Activated naive CD8-positive, alpha-beta T cell treated with anti-CD3 and anti-CD28 coated beads, Interleukin-2, amount 50 U/mL, for 16 hours (primary cell): ENCODE results near the gene ZFYVE26.
"Not testable (repeated sequence)": the region's sequence is repeated elsewhere in the genome, so short reads cannot be mapped to it uniquely, and the experiment has no call there.

Experiments
- DNase-seq: peaks from one replicate; pipeline ENCODE4 v3.0.0-alpha.2; 2020; ENCODE audit warnings: low read depth, low spot score

Gene ZFYVE26

GRCh38 chr14:67757175-67757574, 59.2 kb downstream of the ZFYVE26 start:
- no peak for DNase-seq

GRCh38 chr14:67756496-67756895, 59.9 kb downstream of the ZFYVE26 start:
- DNase-seq: no peak

DNA sequence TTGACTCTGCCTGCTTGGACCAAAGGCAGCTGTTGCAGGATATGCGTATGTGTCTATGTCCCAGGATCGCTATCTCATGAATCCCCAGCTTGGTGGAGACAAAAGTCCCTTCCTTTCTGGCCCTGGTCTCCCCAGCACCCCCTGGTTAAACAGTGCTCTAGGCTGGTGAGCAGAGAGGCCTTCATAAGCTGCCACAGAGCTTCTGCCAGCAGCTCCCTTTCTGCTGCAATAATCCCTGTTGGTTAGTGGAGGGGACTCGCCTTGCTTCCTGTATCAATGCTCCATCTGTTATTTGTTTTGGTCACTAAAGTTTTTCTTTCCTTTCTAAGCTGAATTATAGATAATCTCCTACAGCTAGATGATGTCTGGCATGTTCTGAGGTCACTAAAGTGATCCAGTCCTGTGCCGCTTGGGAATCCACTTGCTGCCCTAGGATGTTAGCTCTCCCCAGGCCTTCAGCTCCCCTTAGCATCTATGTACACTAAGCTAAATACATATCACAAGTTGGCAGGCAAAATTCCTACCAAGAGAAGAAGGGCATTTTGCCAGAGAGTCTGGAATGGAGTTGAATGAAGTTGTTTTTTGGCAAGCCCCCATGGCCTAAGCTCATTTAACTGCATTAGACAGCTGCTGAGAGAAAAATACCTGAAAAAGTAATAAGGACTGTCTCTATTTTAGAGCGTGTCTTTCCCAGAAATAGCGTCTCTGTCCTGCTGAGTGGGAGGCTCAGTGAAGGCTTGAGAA, 66.9 kb downstream of the ZFYVE26 start:
- no peak for DNase-seq

DNA sequence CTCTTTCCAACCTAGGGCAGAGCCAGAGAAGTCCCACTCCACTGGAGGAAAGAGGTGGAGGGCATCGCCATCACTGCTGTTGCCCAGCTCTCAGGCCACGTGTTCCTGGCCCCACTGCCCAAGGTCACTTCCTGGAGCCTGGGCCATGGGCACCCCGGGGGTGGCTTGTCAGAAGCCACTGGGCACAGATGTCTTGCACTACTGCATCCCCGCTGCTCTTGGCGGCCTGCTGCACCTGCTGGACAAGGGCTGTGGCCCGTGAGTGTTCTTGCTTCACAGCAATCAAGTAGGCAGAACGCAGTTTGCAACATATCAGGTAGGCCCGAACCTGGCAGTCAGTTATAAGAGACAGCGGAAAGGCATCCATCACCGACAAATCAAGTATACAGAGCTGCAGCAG, 68.1 kb downstream of the ZFYVE26 start:
- no peak for DNase-seq

DNA sequence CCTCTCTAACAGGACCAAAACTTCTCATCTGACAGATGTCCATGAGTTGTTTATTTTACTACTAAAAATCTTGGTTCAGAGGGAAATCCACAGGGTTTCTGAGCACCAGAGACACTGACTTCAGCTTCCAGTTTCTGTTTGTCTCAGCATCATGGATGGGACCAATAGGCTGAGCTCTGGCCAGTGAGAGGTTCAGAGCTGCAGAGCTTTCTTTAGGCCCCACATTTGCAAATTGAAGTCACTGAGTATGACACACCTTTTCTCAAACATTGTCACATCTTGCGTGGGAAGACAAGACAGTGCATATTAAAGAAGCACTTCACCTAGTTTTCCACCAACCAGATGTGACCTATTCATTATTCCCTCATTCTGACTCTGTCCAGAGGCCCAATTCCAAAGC, 69.5 kb downstream of the ZFYVE26 start:
- DNase-seq: no peak

DNA sequence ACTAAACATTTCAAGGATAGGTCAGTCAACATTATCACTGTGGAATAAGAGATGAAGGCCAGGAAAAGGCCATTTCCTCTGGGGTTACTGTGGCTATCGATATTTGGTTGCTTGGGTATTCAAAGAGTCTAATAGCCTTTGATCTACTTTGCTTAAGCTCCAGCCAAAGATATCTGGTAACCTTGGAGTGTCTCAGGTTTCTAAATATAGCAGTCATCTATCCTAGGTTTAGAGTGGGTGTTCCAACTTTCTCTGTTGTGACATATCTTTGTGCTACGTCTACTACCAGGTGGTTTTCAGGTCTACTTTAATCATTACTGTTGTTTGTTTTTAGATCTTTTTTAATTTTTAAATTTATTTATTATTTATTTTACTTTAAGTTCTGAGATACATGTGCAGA, 72.3 kb downstream of the ZFYVE26 start:
- DNase-seq: no peak

GRCh38 chr14:67738740-67739504, 77.5 kb downstream of the ZFYVE26 start:
- DNase-seq: no peak

GRCh38 chr14:67736771-67737170, 79.6 kb downstream of the ZFYVE26 start:
- no peak for DNase-seq

GRCh38 chr14:67735336-67736147, 80.8 kb downstream of the ZFYVE26 start:
- DNase-seq: no peak

GRCh38 chr14:67734675-67735074, 81.7 kb downstream of the ZFYVE26 start:
- DNase-seq: no peak

GRCh38 chr14:67733616-67734015, 82.8 kb downstream of the ZFYVE26 start:
- DNase-seq: no peak

GRCh38 chr14:67729072-67729885, 87.1 kb downstream of the ZFYVE26 start:
- no peak for DNase-seq

- DNase-seq: no peak
These were observed 88.1 kb downstream of the ZFYVE26 start for GRCh38 chr14:67728258-67728657.

DNA sequence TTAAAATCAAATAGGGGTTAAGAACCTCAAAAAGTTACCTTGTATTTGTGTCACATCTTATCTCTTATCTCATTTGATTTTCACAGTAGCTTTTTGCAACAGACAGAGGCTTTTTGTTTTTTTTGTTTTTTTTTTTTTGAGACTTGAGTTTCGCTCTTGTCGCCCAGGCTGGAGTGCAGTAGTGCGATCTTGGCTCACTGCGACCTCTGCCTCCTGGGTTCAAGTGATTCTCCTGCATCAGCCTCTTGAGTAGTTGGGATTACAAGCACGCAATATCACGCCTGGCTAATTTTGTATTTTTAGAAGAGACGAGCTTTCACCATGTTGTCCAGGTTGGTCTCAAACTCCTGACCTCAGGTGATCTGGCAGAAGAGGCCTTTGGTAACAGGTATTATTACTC, 89.0 kb downstream of the ZFYVE26 start:
- no peak for DNase-seq

DNA sequence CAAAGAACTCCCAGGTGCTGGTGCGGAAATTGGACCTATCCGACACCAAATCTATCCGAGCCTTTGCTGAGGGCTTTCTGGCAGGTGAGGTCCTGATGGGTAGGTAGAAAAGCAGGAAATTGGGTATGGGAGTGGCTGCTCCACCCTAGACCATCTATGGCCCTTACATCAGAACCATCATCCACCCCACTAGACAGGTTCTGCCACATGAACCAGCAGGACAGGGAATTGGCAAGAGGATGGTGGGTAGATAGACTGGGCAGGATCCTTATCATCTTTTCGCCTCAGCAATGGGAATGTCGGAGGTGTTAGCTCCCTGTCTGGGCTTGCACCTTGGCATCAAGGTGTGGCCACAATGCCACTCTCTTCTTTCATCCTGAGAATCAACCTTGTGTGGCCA, 91.2 kb downstream of the ZFYVE26 start:
- DNase-seq: no peak

- DNase-seq: no peak
These were observed 94.1 kb downstream of the ZFYVE26 start for GRCh38 chr14:67722293-67722692.

DNA sequence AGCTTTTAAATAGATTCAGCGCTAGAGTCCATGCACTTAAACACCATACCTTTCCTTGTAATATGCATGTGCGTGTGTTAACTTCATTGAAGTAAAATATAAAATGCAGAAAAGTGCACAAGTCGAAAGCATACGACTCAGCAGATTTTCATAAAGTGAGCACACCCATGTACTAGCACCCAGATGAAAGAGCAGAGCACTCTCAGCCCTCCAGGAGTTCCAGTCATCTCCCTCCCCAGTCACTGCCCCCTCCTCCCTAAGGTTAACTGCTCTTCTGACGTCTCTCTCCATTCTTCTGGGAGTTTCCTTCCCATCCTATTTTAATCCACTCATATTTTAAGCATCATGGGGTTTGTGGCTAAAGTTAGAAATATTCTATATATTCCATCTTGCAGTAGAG, 94.5 kb downstream of the ZFYVE26 start:
- no peak for DNase-seq

- DNase-seq: no peak
These were observed 96.5 kb downstream of the ZFYVE26 start for GRCh38 chr14:67719866-67720265.

GRCh38 chr14:67719385-67719784, 97.0 kb downstream of the ZFYVE26 start:
- DNase-seq: not testable (repeated sequence)

- DNase-seq: no peak
These were observed 98.1 kb downstream of the ZFYVE26 start for GRCh38 chr14:67718265-67718664.

- no peak for DNase-seq
These were observed 99.3 kb downstream of the ZFYVE26 start for GRCh38 chr14:67717048-67717447.
